Sigmoid colon (tissue), 3 donors: ENCODE data around the gene UGT1A7.

Source experiments
- POLR2A ChIP-seq, 2 donors: fragments of 450-650 bp; IDR thresholded peaks; one replicate each; pipeline ENCODE4 v1.6.1; 2016; ENCODE audit warnings: antibody characterized with exemption in 2 of 2, mild to moderate bottlenecking in 2 of 2, moderate library complexity in 2 of 2
- TF ChIP-seq, protein P1 (sequence below), 4 experiments: fragments of 450-650 bp in 3 of 4; fragments of 200-600 bp in 1 of 4; IDR thresholded peaks; one replicate each; pipeline ENCODE4 v1.5.1; 2016 to 2019; ENCODE audit warnings: antibody characterized with exemption in 4 of 4, mild to moderate bottlenecking in 3 of 4, moderate library complexity in 2 of 4

DNA sequence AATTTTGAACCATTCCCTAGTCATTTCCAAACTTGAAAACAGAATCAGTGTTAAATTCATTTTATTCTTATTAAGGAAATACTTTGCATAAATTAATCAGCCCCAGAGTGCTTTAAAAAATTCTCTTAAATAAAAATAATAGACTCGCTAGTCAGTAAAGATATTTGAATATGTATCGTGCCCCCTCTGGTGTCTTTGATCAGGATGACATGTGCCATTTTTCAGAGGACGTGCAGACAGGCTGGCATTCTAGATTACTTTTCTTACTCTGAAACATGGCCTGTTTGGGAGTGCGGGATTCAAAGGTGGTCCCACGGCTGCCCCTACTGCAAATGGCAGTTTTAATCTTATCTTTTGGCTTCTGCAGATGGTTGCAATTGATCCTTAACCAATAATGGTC is 90.9 kb downstream of the UGT1A7 start:
- TF ChIP-seq, protein P1, sequence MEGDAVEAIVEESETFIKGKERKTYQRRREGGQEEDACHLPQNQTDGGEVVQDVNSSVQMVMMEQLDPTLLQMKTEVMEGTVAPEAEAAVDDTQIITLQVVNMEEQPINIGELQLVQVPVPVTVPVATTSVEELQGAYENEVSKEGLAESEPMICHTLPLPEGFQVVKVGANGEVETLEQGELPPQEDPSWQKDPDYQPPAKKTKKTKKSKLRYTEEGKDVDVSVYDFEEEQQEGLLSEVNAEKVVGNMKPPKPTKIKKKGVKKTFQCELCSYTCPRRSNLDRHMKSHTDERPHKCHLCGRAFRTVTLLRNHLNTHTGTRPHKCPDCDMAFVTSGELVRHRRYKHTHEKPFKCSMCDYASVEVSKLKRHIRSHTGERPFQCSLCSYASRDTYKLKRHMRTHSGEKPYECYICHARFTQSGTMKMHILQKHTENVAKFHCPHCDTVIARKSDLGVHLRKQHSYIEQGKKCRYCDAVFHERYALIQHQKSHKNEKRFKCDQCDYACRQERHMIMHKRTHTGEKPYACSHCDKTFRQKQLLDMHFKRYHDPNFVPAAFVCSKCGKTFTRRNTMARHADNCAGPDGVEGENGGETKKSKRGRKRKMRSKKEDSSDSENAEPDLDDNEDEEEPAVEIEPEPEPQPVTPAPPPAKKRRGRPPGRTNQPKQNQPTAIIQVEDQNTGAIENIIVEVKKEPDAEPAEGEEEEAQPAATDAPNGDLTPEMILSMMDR (IDR thresholded peaks at IDR 0.05) = no peak
- no peak for TF ChIP-seq POLR2A (IDR thresholded peaks at IDR 0.05)
